SK-N-SH (cell line): ENCODE data around the gene KCNAB1. TPM values are rescaled to one million over a fixed set of nuclear protein-coding genes. Genes with fewer than 3 reads are reported as not detected.

ENCODE experiments used
- CTCF ChIA-PET: fragments of 300-600, 350-600 bp; formaldehyde crosslinking; extraction: SDS; loops from one replicate; lab custom pipeline; 2021; lab: Yijun Ruan, JAX
- POLR2A ChIA-PET: fragments of 350-600 bp; sonication (Branson Sonifier 250); formaldehyde crosslinking; extraction: SDS; loops from one replicate; lab custom pipeline; 2020; ENCODE audit warnings: antibody characterized with exemption, inconsistent platforms; lab: Yijun Ruan, JAX
- DNase-seq: peaks from one replicate; pipeline ENCODE4 v3.0.0; 2012
- H2AFZ ChIP-seq: fragments of 200-600 bp; sonication (generic); 2 replicates; pipeline ENCODE4 v1.8.1; 2016; ENCODE audit warnings: antibody characterized with exemption, mild to moderate bottlenecking, low read depth
- H3F3A ChIP-seq: fragments of 200-600 bp; sonication (generic); replicated peaks from 2 replicates; pipeline ENCODE3; 2016; ENCODE audit warnings: antibody characterized with exemption, mild to moderate bottlenecking; ENCODE audit not compliant: insufficient read depth
- H3K27ac ChIP-seq, 2 experiments: fragments of 200-500 bp in 1 of 2; fragments of 200-600 bp in 1 of 2; sonication (Bioruptor generic) in 1 of 2; sonication (generic), shearing (Covaris generic) in 1 of 2; 2 replicates each; pipeline versions ENCODE4 v1.5.1 to v1.6.1; 2014 to 2016; ENCODE audit warnings: low read depth in 2 of 2, inconsistent platforms in 1 of 2, low read length in 1 of 2, mild to moderate bottlenecking in 1 of 2, mixed read lengths in 1 of 2
- H3K27me3 ChIP-seq: fragments of 200-600 bp; sonication (generic), shearing (Covaris generic); 2 replicates; pipeline ENCODE4 v1.6.1; 2016; ENCODE audit warnings: mixed run types; ENCODE audit not compliant: insufficient read depth
- H3K36me3 ChIP-seq, 2 experiments: fragments of 200-500 bp in 1 of 2; fragments of 200-600 bp in 1 of 2; sonication (Bioruptor generic) in 1 of 2; sonication (generic) in 1 of 2; replicated peaks in 1 of 2; 2 replicates each; pipeline versions ENCODE3 to v1.5.1; 2014 to 2016; ENCODE audit warnings: low read length in 1 of 2, mild to moderate bottlenecking in 1 of 2; ENCODE audit not compliant: insufficient read depth in 2 of 2, control insufficient read depth in 1 of 2
- H3K4me1 ChIP-seq, 2 experiments: fragments of 200-500 bp in 1 of 2; fragments of 200-600 bp in 1 of 2; sonication (Bioruptor generic) in 1 of 2; sonication (generic), shearing (Covaris generic) in 1 of 2; 2 replicates each; pipeline versions ENCODE4 v1.5.1 to v1.6.1; 2014 to 2016; ENCODE audit warnings: low read depth in 1 of 2, low read length in 1 of 2, mixed run types in 1 of 2; ENCODE audit not compliant: insufficient read depth in 2 of 2, control insufficient read depth in 1 of 2
- H3K4me2 ChIP-seq: fragments of 200-600 bp; sonication (generic), shearing (Covaris generic); 2 replicates; pipeline ENCODE4 v1.6.1; 2017; ENCODE audit warnings: mixed run types
- H3K4me3 ChIP-seq, 2 experiments: fragments of 200-500 bp in 1 of 2; fragments of 200-600 bp in 1 of 2; sonication (Bioruptor generic) in 1 of 2; sonication (generic), shearing (Covaris generic) in 1 of 2; 2 replicates each; pipeline versions ENCODE4 v1.5.1 to v1.8.1; 2014 to 2016; ENCODE audit warnings: low read depth in 2 of 2, inconsistent platforms in 1 of 2, low read length in 1 of 2, mild to moderate bottlenecking in 1 of 2, mixed read lengths in 1 of 2, moderate library complexity in 1 of 2
- H3K79me2 ChIP-seq: fragments of 200-600 bp; sonication (generic); 2 replicates; pipeline ENCODE4 v1.8.1; 2017; ENCODE audit warnings: mild to moderate bottlenecking; ENCODE audit not compliant: insufficient read depth
- H3K9ac ChIP-seq: fragments of 200-600 bp; sonication (generic); 2 replicates; pipeline ENCODE4 v1.6.1; 2017; ENCODE audit warnings: mixed run types
- H3K9me2 ChIP-seq: fragments of 200-600 bp; sonication (generic); 2 replicates; pipeline ENCODE4 v1.6.1; 2017; ENCODE audit warnings: mixed run types
- H3K9me3 ChIP-seq: fragments of 200-600 bp; sonication (generic); 2 replicates; pipeline ENCODE4 v1.6.1; 2017; ENCODE audit warnings: mixed run types, mild to moderate bottlenecking, moderate library complexity
- H4K20me1 ChIP-seq: fragments of 200-600 bp; sonication (generic); 2 replicates; pipeline ENCODE4 v1.6.1; 2017; ENCODE audit warnings: mild to moderate bottlenecking, mixed run types; ENCODE audit not compliant: insufficient read depth
- ELF1 ChIP-seq: IDR thresholded peaks from 2 replicates; pipeline ENCODE4 v1.4.0; 2012
- GATA2 ChIP-seq: sonication (generic); formaldehyde crosslinking; IDR thresholded peaks from 2 replicates; pipeline ENCODE4 v1.5.0; 2020; ENCODE audit warnings: mild to moderate bottlenecking, missing genetic modification reagents
- IRF3 ChIP-seq: fragments of 150-350 bp; IDR thresholded peaks from 2 replicates; pipeline ENCODE4 v1.6.1; 2016; ENCODE audit warnings: mild to moderate bottlenecking, low read depth, low read length
- RAD21 ChIP-seq: IDR thresholded peaks from 2 replicates; pipeline ENCODE4 v1.6.1; 2012; ENCODE audit warnings: mild to moderate bottlenecking, low read length
- RCOR1 ChIP-seq: fragments of 150-350 bp; IDR thresholded peaks from 2 replicates; pipeline ENCODE4 v1.6.1; 2017; ENCODE audit warnings: antibody characterized with exemption, low read length
- REST ChIP-seq: IDR thresholded peaks from 2 replicates; pipeline ENCODE4 v1.6.1; 2012; ENCODE audit warnings: mild to moderate bottlenecking, low read depth, low read length, moderate library complexity
- RFX5 ChIP-seq: IDR thresholded peaks from 2 replicates; pipeline ENCODE4 v1.6.1; 2012; ENCODE audit warnings: mild to moderate bottlenecking, improper control_type of control experiment, low read length
- WGBS: methylation state at CpG from one replicate; pipeline ENCODE4 v1.1.6; 2017; ENCODE audit warnings: low lambda C conversion rate; 5-methylcytosine and 5-hydroxymethylcytosine counted together
- polyA plus RNA-seq, 3 experiments: library from polyadenylated mRNA; depleted of rRNA; stranded (reverse); fragments of >200 nt; gene quantifications; 2 replicates each; pipeline ENCODE4 v1.2.3, GENCODE V29; 2012

The KCNAB1 gene
- polyA plus RNA-seq, 1 of the 3 experiments (the other 2 are of a cell fraction) = 82.1 TPM

GRCh38 chr3:156240642-156241041 lies 120.3 kb downstream of the KCNAB1 start:
- Histone ChIP-seq H2AFZ (no peak overlapping the region), H3K4me1 (no peaks in the 10 kb centered on the region)
- TF ChIP-seq RFX5 = no peak
- TF ChIP-seq RAD21 = no peak
- no peak for TF ChIP-seq GATA2
- TF ChIP-seq RCOR1 = no peak
- TF ChIP-seq ELF1 = no peak
- TF ChIP-seq REST = no peak
- TF ChIP-seq, all 33 proteins: peak for 0
- no peaks in the 10 kb centered on the region for H3K79me2 ChIP-seq
- no peak overlapping the region for H3K27ac ChIP-seq
- no peak overlapping the region for H3K4me2 ChIP-seq
- WGBS = 80% methylated on average over 5 of the region's 5 CpGs
- H3K9ac ChIP-seq = no peak overlapping the region
- no peaks in the 10 kb centered on the region for H3K36me3 ChIP-seq
- H3K27me3 ChIP-seq = no peaks in the 10 kb centered on the region
- DNase-seq = no peak
- no peaks in the 10 kb centered on the region for H3K9me2 ChIP-seq
- H3K4me3 ChIP-seq = no peak overlapping the region
- ChIA-PET POLR2A (no interaction called here), CTCF (no interaction called here)
- H4K20me1 ChIP-seq = no peaks in the 10 kb centered on the region
- no peaks in the 10 kb centered on the region for H3K9me3 ChIP-seq
- H3F3A ChIP-seq = no peaks in the 10 kb centered on the region

- Histone ChIP-seq H3K79me2 (no peaks in the 10 kb centered on the region), H4K20me1 (no peaks in the 10 kb centered on the region), H3K4me3 (no peak overlapping the region), H3K9ac (no peak overlapping the region), H3K36me3 (no peaks in the 10 kb centered on the region), H3F3A (peaks cover 4% of the 10 kb centered on the region), H3K4me2 (no peak overlapping the region), H3K9me3 (no peaks in the 10 kb centered on the region), H3K4me1 (no peaks in the 10 kb centered on the region), H3K27ac (no peak overlapping the region), H2AFZ (no peak overlapping the region), H3K9me2 (no peaks in the 10 kb centered on the region), H3K27me3 (no peaks in the 10 kb centered on the region)
- no peak for TF ChIP-seq IRF3
- ChIA-PET POLR2A (no interaction called here), CTCF (interaction anchor here (0.6 to 1.2 kb wide), 2 partner anchors 10 to 28 kb away, joined by 3 read pairs; no protein-coding TSS in a partner anchor)
- 49% methylated on average over 5 of the region's 5 CpGs for WGBS
- no peak for DNase-seq
Observed at GRCh38 chr3:156246961-156247725, 126.8 kb downstream of the KCNAB1 start.
